ENCODE results near the gene SMARCAL1. TPM values are rescaled to one million over a fixed set of nuclear protein-coding genes. Genes with fewer than 3 reads are reported as not detected.

The SMARCAL1 gene
- total RNA-seq, 4 donors from 2014 or later, result 13.5 to 28.2 (median 20.6) TPM

GRCh38 chr2:216423071-216423470 is 10.8 kb downstream of the SMARCAL1 start:
- Histone ChIP-seq H3K36me3 (peaks cover 75% of the 10 kb centered on the region), H3K4me3 (no peak overlapping the region), H3K9me3 (no peaks in the 10 kb centered on the region), H3K4me1 (no peaks in the 10 kb centered on the region), H3K27me3 (no peaks in the 10 kb centered on the region), H3K27ac (no peak overlapping the region)
- TF ChIP-seq CTCF (IDR thresholded peaks at IDR 0.05), result no peak
- TF ChIP-seq POLR2AphosphoS5 (IDR thresholded peaks at IDR 0.05), result no peak
- no peak for TF ChIP-seq POLR2A (IDR thresholded peaks at IDR 0.05)
- TF ChIP-seq EP300 (IDR thresholded peaks at IDR 0.05), result no peak
- 100% methylated on average over 2 of the region's 2 CpGs for WGBS
- DNase-seq (ENCODE audit: low spot score in 2 of 2), result no peak

- no peak for DNase-seq (ENCODE audit: low spot score in 2 of 2)
- Histone ChIP-seq H3K27me3 (no peaks in the 10 kb centered on the region), H3K36me3 (peaks cover 88% of the 10 kb centered on the region), H3K4me3 (no peak overlapping the region), H3K9me3 (no peaks in the 10 kb centered on the region), H3K27ac (no peak overlapping the region), H3K4me1 (no peaks in the 10 kb centered on the region)
- 73% methylated on average over 1 of the region's 1 CpG for WGBS
- TF ChIP-seq CTCF (IDR thresholded peaks at IDR 0.05) (no peak), EP300 (IDR thresholded peaks at IDR 0.05) (no peak), POLR2A (IDR thresholded peaks at IDR 0.05) (no peak), POLR2AphosphoS5 (IDR thresholded peaks at IDR 0.05) (no peak)
These were observed 12.0 kb downstream of the SMARCAL1 start for GRCh38 chr2:216424274-216424673.

- DNase-seq (ENCODE audit: low spot score in 2 of 2), result no peak
- Histone ChIP-seq H3K4me1 (no peaks in the 10 kb centered on the region), H3K36me3 (peaks cover 91% of the 10 kb centered on the region), H3K27ac (no peak overlapping the region), H3K27me3 (no peaks in the 10 kb centered on the region), H3K4me3 (no peak overlapping the region), H3K9me3 (no peaks in the 10 kb centered on the region)
- 95% methylated on average over 11 of the region's 14 CpGs for WGBS
- TF ChIP-seq POLR2AphosphoS5 (IDR thresholded peaks at IDR 0.05), result no peak
- no peak for TF ChIP-seq EP300 (IDR thresholded peaks at IDR 0.05)
- no peak for TF ChIP-seq POLR2A (IDR thresholded peaks at IDR 0.05)
- no peak for TF ChIP-seq CTCF (IDR thresholded peaks at IDR 0.05)
These were observed 12.9 kb downstream of the SMARCAL1 start for GRCh38 chr2:216425008-216425787.

- no peak for DNase-seq (ENCODE audit: low spot score in 2 of 2)
- Histone ChIP-seq H3K27ac (no peak overlapping the region), H3K4me1 (no peaks in the 10 kb centered on the region), H3K36me3 (peaks cover 91% of the 10 kb centered on the region), H3K9me3 (no peaks in the 10 kb centered on the region), H3K27me3 (no peaks in the 10 kb centered on the region), H3K4me3 (no peak overlapping the region)
- WGBS, result 88% methylated on average over 2 of the region's 2 CpGs
- TF ChIP-seq EP300 (IDR thresholded peaks at IDR 0.05) (no peak), CTCF (IDR thresholded peaks at IDR 0.05) (no peak), POLR2A (IDR thresholded peaks at IDR 0.05) (no peak), POLR2AphosphoS5 (IDR thresholded peaks at IDR 0.05) (no peak)
These were observed 14.0 kb downstream of the SMARCAL1 start for GRCh38 chr2:216426166-216426777.

GRCh38 chr2:216426938-216427337 is 14.7 kb downstream of the SMARCAL1 start:
- WGBS, result 46% methylated on average over 4 of the region's 4 CpGs

More at GRCh38 chr2:216426938-216427337, 14.7 kb downstream of the SMARCAL1 start:
- H3K27ac ChIP-seq, result no peak overlapping the region
- H3K36me3 ChIP-seq, result peaks cover 91% of the 10 kb centered on the region
- H3K4me1 ChIP-seq, result no peaks in the 10 kb centered on the region
- no peak overlapping the region for H3K4me3 ChIP-seq
- H3K9me3 ChIP-seq, result no peaks in the 10 kb centered on the region
- DNase-seq (ENCODE audit: low spot score in 2 of 2), result no peak
- no peaks in the 10 kb centered on the region for H3K27me3 ChIP-seq
- TF ChIP-seq POLR2AphosphoS5 (IDR thresholded peaks at IDR 0.05) (no peak), POLR2A (IDR thresholded peaks at IDR 0.05) (no peak), EP300 (IDR thresholded peaks at IDR 0.05) (no peak), CTCF (IDR thresholded peaks at IDR 0.05) (no peak)
